ENCODE measurements around the gene MRTFA.

DNA sequence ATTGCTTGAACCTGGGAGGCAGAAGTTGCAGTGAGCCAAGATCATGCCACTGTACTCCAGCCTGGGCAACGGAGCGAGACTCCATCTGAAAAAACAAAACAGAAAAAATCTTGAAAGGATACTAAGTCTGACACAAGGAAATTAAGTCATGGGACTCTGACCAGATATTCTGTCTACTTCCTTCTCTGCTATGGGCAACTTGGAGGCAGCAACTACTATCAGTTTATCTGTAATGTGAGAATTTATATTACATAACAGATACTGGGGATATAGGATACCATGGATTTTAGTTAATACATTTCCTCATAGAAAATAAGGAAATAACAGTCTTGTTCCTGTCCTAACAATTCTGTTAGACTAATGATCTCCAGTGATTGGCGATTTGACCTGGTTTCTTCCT is 267.7 kb downstream of the MRTFA start:
- TF ChIP-seq POLR2A (IDR thresholded peaks at IDR 0.05), result no peak
- TF ChIP-seq, protein P1, sequence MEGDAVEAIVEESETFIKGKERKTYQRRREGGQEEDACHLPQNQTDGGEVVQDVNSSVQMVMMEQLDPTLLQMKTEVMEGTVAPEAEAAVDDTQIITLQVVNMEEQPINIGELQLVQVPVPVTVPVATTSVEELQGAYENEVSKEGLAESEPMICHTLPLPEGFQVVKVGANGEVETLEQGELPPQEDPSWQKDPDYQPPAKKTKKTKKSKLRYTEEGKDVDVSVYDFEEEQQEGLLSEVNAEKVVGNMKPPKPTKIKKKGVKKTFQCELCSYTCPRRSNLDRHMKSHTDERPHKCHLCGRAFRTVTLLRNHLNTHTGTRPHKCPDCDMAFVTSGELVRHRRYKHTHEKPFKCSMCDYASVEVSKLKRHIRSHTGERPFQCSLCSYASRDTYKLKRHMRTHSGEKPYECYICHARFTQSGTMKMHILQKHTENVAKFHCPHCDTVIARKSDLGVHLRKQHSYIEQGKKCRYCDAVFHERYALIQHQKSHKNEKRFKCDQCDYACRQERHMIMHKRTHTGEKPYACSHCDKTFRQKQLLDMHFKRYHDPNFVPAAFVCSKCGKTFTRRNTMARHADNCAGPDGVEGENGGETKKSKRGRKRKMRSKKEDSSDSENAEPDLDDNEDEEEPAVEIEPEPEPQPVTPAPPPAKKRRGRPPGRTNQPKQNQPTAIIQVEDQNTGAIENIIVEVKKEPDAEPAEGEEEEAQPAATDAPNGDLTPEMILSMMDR (IDR thresholded peaks at IDR 0.05), result no peak
